Muscle of back (tissue), 11 donors: ENCODE data around the gene PCP4L1. TPM values are rescaled to one million over a fixed set of nuclear protein-coding genes. Genes with fewer than 3 reads are reported as not detected.
A peak's percentile ranks its signal among the peaks of the same experiment; 100 is the strongest.

Experiments
- DNase-seq, 3 donors: peaks; one replicate each; pipeline versions ENCODE4 v3.0.0 to v3.0.0-alpha.2; 2013
- polyA plus RNA-seq, 10 donors: library from polyadenylated mRNA; unstranded; fragments of 120-200 nt; gene quantifications; one replicate each; pipeline ENCODE4 v1.2.1, GENCODE V29; 2013; ENCODE audit not compliant: insufficient read length in 10 of 10

PCP4L1 gene
- polyA plus RNA-seq, 10 donors = 0.19 to 0.63 (median 0.36) TPM

- DNase-seq = no peak
Observed at GRCh38 chr1:161266202-161266601, 7.7 kb downstream of the PCP4L1 start.

DNA sequence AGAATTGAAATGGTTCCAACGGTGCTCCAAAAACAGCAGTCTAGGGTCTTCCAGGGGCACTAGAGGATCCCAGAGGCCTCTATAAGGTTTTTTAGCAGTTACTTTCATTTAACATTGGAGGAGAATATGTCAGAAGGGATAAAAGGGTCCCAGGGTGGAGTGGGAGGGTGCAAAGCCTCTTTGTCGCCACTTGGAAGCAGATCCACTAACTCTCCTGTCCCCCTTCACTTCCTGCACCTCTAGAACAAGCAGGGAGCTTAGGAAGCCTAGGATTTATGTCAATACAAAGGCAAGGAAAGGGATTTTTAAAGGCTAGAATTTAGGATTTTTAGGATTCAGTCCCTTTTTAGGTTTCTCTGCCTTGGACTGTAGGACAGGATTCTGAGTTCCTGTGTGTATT is 8.3 kb downstream of the PCP4L1 start:
- DNase-seq = no peak

DNA sequence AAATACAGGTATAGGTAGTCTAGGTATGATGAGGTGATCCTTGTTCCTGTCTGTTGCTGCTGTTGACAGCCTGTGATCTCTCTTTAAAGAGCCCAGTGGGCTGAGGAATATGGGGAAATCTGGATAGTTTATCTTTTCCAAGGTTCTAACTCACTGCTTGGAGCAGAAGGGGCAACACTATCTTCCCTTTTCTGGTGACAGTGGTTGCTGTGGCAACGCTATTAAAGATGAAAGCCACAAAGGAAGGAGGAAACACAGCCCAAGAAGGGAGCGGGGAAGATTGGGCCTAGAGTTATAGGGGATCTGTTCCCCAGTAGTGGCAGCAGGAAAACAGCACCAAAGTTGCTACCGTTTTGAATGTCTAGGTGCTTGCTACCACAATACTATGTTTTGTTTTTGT is 8.8 kb downstream of the PCP4L1 start:
- no peak for DNase-seq

DNA sequence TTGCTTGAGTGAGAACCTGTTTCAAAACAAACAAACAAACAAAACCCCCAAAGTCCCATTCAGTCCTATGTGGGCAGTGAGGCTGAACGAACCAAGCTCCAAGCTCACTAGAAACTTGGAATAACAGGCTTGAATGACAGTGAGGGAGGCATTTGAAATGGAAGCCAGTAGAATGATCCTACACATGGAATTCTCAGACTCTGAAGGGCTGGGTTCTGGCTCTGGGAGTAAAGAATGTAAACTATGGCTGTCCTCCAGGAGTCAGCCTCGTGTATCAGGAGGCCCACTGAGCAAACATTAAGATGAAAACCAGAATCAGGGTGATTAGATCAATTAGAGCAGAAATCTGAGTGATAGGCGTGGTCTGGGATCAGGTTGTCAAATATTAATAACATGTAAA is 14.9 kb downstream of the PCP4L1 start:
- DNase-seq = no peak

GRCh38 chr1:161274874-161275273 is 16.3 kb downstream of the PCP4L1 start:
- no peak for DNase-seq

DNA sequence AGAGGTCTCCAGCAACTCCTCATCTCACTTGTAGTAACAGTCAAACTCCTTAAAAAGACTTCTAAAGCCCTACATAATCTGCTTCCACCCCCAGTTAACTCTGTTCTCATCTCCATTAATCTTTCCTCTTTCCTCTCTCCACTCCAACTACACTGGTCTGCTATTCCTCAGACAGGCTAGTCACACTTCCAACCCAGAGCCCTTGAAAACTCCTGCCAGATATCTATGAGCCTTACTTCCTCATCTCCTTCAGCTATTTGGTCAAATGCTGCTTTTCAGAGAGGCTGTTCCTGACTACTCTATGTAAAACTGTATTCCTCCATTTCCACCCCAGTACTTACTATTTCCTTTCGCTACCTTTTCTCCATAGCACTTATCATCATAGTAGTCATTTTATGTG is 24.4 kb downstream of the PCP4L1 start:
- no peak for DNase-seq

DNA sequence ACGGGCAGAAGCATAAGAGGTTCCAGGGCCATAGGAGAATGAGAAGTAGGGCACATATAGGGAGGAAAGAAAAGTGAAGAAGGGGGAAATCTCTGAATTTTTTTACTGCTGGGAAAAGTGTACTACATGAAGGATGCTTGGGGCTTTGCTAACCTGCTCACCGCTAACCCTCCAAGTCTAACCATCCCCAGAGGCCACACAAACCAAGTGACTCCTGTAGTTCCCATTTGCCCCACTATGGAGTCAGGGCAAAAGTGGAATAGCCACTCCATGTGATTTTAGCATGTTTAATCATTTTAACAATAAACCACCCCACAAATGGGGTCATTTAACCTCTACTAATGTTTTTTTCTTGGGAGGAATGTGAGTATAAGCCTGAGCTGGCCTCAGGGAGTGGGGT is 26.6 kb downstream of the PCP4L1 start:
- DNase-seq = no peak

- no peak for DNase-seq
Observed at GRCh38 chr1:161285521-161285920, 27.0 kb downstream of the PCP4L1 start.

GRCh38 chr1:161287482-161288054 is 29.0 kb downstream of the PCP4L1 start:
- no peak for DNase-seq

GRCh38 chr1:161290779-161291178 is 32.2 kb downstream of the PCP4L1 start:
- DNase-seq = no peak

- DNase-seq = no peak
Observed at GRCh38 chr1:161297415-161297814, 38.9 kb downstream of the PCP4L1 start.

DNA sequence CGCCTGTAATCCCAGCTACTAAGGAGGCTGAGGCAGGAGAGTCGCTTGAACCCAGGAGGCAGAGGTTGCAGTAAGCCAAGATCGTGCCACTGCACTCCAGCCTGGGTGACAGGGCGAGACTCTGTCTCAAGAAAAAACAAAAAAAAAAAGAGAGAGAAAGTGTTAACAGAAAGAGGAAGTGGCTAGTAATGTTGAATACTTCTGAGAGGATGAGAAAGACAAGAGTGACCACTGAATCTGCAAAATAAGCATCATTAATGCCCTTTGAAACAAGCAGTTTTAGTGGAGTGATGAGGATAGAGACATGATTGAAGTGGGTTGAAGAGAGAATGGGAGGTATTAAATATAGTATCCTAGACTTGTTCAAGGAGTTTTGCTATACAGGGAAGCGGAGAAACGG is 39.6 kb downstream of the PCP4L1 start:
- DNase-seq = no peak

- no peak for DNase-seq
Observed at GRCh38 chr1:161299347-161299746, 40.8 kb downstream of the PCP4L1 start.

DNA sequence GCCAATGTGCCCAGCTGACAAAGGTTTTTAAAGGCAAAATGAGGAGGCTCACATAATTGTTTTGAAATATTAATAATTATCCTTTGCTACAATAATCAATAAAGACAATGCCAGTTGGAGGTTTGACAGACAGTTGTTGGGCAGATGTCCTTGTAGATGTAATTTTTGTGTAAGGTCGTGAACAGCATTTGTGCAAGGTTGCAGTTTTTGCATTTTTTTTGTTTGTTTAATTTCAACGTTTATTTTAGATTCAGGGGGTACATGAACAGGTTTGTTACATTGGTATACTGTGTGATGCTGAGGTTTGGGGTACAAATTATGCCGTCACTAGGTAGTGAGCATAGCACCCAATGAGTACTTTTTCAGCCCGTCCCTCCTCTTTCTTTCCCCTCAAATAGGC is 41.9 kb downstream of the PCP4L1 start:
- no peak for DNase-seq

- no peak for DNase-seq
Observed at GRCh38 chr1:161304927-161305866, 46.7 kb downstream of the PCP4L1 start.

- DNase-seq = peak; percentile 22 to 83 (median 62)
Observed at GRCh38 chr1:161305867-161306519, 47.4 kb downstream of the PCP4L1 start.

DNA sequence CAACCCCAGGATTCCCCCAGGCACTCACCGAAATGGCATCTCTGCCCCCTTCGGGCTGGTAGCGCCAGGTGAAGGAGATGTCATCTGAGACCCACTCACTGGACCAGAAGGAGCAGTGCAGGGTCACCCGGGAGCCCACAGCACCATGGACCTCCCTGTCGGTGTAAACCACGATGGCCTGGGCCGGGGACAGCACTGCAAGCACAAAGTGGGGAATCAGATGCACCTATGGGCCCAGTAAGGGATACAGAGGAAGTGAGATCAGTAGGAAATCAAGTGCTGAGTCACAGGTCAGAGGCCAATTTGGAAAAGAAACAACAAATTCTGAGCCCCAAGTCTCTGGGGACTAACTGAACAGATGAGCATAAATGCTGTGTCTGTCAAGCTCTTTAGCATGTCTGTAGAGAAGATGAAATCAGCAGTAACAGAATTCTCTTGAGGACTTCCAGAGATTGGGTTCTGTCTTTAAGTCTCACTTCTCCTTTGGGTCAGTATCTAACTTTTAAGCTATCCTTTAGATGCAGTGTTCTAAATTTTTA is 48.8 kb downstream of the PCP4L1 start:
- peak; percentile 18 to 37 (median 22) for DNase-seq

- DNase-seq = no peak
Observed at GRCh38 chr1:161307892-161308638, 49.5 kb downstream of the PCP4L1 start.

- DNase-seq = no peak
Observed at GRCh38 chr1:161309868-161310267, 51.3 kb downstream of the PCP4L1 start, which contains the start of gene MPZ. Gene MPZ, minus strand, starts transcription at chr1:161309968. Its CDS starts 63 bp downstream, at chr1:161309905.

DNA sequence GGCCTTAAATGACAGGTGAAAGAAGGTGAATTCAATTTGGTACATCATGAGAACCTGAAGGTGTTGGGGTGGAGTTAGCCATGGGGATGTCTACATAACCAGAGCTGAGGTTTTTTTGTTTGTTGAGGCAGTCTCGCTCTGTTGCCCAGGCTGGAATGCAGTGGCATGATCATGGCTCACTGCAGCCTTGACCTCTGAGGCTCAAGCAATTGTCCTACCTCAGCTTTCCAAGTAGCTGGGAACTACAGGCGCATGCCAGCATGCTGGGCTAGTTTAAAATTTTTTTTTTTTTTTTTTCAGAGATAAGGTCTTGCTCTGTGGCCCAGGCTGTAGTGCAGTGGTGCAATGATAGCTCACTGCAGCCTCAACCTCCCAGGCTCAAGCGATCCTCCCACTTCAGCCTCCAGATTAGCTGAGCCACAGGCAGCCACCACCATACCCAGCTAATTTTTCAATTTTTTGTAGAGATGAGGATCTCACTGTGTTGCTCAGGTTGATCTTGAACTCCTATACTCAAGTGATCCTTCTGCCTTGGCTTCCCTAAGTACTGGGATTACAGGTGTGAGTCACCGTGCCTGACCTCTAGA is 53.1 kb downstream of the PCP4L1 start:
- DNase-seq = no peak

GRCh38 chr1:161313554-161314200 is 55.1 kb downstream of the PCP4L1 start:
- no peak for DNase-seq
